DLD1 (cell line): Measurements from ENCODE around the gene GNG13.

Experiments used
- in situ Hi-C: cut with HindIII; loops from 2 replicates; pipeline ENCODE4 v1.10.0; 2017; ENCODE audit warnings: low sequenced_read_pairs

Gene GNG13

GRCh38 chr16:795580-796229, 4.8 kb downstream of the GNG13 start:
- in situ Hi-C loops: no loop called here

- in situ Hi-C loops: no loop called here
Measured at GRCh38 chr16:794853-795466, 5.6 kb downstream of the GNG13 start.

- in situ Hi-C loops: no loop called here
Measured at GRCh38 chr16:794091-794822, 6.3 kb downstream of the GNG13 start.

GRCh38 chr16:793414-793813, 7.1 kb downstream of the GNG13 start:
- in situ Hi-C loops: no loop called here

- in situ Hi-C loops: no loop called here
Measured at GRCh38 chr16:792221-792995, 8.1 kb downstream of the GNG13 start.

- in situ Hi-C loops: no loop called here
Measured at GRCh38 chr16:791131-791530, 9.4 kb downstream of the GNG13 start.

- in situ Hi-C loops: no loop called here
Measured at GRCh38 chr16:790086-790485, 10.4 kb downstream of the GNG13 start.

- in situ Hi-C loops: no loop called here
Measured at GRCh38 chr16:789191-789850, 11.2 kb downstream of the GNG13 start.

GRCh38 chr16:788399-789126, 12.0 kb downstream of the GNG13 start, which contains the start of gene CHTF18:
CHTF18 (plus strand) TSS chr16:788620; CDS start chr16:788685, 65 bp downstream.
- in situ Hi-C loops: no loop called here

GRCh38 chr16:787978-788398, 12.5 kb downstream of the GNG13 start, which contains the start of gene RPUSD1:
RPUSD1 (minus strand) TSS chr16:788381; CDS start chr16:787737, 644 bp downstream.
- in situ Hi-C loops: no loop called here

- in situ Hi-C loops: no loop called here
Measured at GRCh38 chr16:787321-787966, 13.1 kb downstream of the GNG13 start.

GRCh38 chr16:785563-786535, 14.7 kb downstream of the GNG13 start:
- in situ Hi-C loops: no loop called here

- in situ Hi-C loops: no loop called here
Measured at GRCh38 chr16:784431-784830, 16.1 kb downstream of the GNG13 start.

- in situ Hi-C loops: no loop called here
Measured at GRCh38 chr16:783404-784161, 17.0 kb downstream of the GNG13 start.

GRCh38 chr16:782766-783403, 17.6 kb downstream of the GNG13 start:
- in situ Hi-C loops: no loop called here

GRCh38 chr16:782258-782657, 18.3 kb downstream of the GNG13 start:
- in situ Hi-C loops: no loop called here
